HepG2 (cell line): Measurements from ENCODE around the gene KIAA1755. TPM values are rescaled to one million over a fixed set of nuclear protein-coding genes. Genes with fewer than 3 reads are reported as not detected.

ENCODE experiments used
- ATAC-seq: fragments of 200-7000 bp; cut with Tn5 transposase; 3 replicates; pipeline ENCODE4 v1.9.1; 2020; ENCODE audit warnings: mild to moderate bottlenecking, moderate library complexity
- BruUV-seq: library from RNA; stranded (reverse); fragments of 400-500 nt; replicated peaks from 2 replicates; lab custom pipeline; 2021; lab: Mats Ljungman, UMichigan
- CTCF ChIA-PET: fragments of 300-600 bp; formaldehyde crosslinking; extraction: SDS; loops from one replicate; lab custom pipeline; 2021; ENCODE audit warnings: low total read pairs, inconsistent platforms, low intra/inter-chr PET ratio; lab: Yijun Ruan, JAX
- POLR2A ChIA-PET: fragments of 350-600 bp; sonication (Branson Sonifier 250); formaldehyde crosslinking; loops from one replicate; lab custom pipeline; 2020; ENCODE audit warnings: antibody characterized with exemption, inconsistent platforms; lab: Yijun Ruan, JAX
- DNase-seq: peaks from one replicate; pipeline ENCODE4 v3.0.0-alpha.2; 2015; ENCODE audit warnings: low spot score
- FAIRE-seq: peaks from 3 replicates; lab custom pipeline; 2011; peaks lifted over from hg19 to GRCh38; lab: Jason Lieb, UNC
- H2AFZ ChIP-seq: one replicate; pipeline ENCODE4 v1.6.1; 2011; ENCODE audit warnings: low read length, inconsistent platforms
- H3K27ac ChIP-seq: fragments of 300-600 bp; 3 replicates; pipeline ENCODE4 v1.8.0; 2011; ENCODE audit warnings: mixed run types, mild to moderate bottlenecking, mixed read lengths, low read length, inconsistent platforms; ENCODE audit not compliant: insufficient read depth; ENCODE audit errors: extremely low read length
- H3K27me3 ChIP-seq, 2 experiments: fragments of 200-600 bp in 1 of 2; 2 replicates in 1 of 2; 3 replicates in 1 of 2; pipeline versions ENCODE4 v1.6.0 to v1.8.0; 2011; ENCODE audit warnings: low read length in 2 of 2, mild to moderate bottlenecking in 2 of 2, moderate library complexity in 2 of 2, inconsistent platforms in 1 of 2; ENCODE audit not compliant: insufficient read depth in 2 of 2, control insufficient read depth in 1 of 2
- H3K36me3 ChIP-seq, 2 experiments: fragments of 200-600 bp in 1 of 2; replicated peaks in 1 of 2; 2 replicates in 1 of 2; 3 replicates in 1 of 2; pipeline versions ENCODE4 v1.5.1 to v1.8.0; 2011; ENCODE audit warnings: low read length in 2 of 2, inconsistent platforms in 1 of 2; ENCODE audit not compliant: insufficient read depth in 2 of 2, control insufficient read depth in 1 of 2
- H3K4me1 ChIP-seq: 2 replicates; pipeline ENCODE4 v1.5.1; 2012; ENCODE audit warnings: low read length, inconsistent platforms; ENCODE audit not compliant: insufficient read depth
- H3K4me2 ChIP-seq: 2 replicates; pipeline ENCODE4 v1.6.0; 2011; ENCODE audit warnings: low read depth, low read length, inconsistent platforms
- H3K4me3 ChIP-seq, 3 experiments: fragments of 200-600 bp in 1 of 3; sonication (generic), shearing (Covaris generic) in 1 of 3; replicated peaks in 1 of 3; 2 replicates each; pipeline ENCODE4 v1.5.1; 2011 to 2016; ENCODE audit warnings: low read length in 3 of 3, inconsistent platforms in 2 of 3, low read depth in 2 of 3, mild to moderate bottlenecking in 2 of 3, control low read depth in 1 of 3, mixed read lengths in 1 of 3; ENCODE audit not compliant: insufficient read depth in 1 of 3
- H3K79me2 ChIP-seq: one replicate; pipeline ENCODE4 v1.6.1; 2011; ENCODE audit warnings: low read length, inconsistent platforms; ENCODE audit not compliant: insufficient read depth
- H3K9ac ChIP-seq: 2 replicates; pipeline ENCODE4 v1.6.0; 2011; ENCODE audit warnings: mild to moderate bottlenecking, low read depth, low read length, inconsistent platforms; ENCODE audit not compliant: insufficient read depth
- H3K9me3 ChIP-seq: 2 replicates; pipeline ENCODE4 v1.5.1; 2012; ENCODE audit warnings: mild to moderate bottlenecking, low read length
- H4K20me1 ChIP-seq: 2 replicates; pipeline ENCODE4 v1.6.0; 2011; ENCODE audit warnings: inconsistent platforms, mild to moderate bottlenecking, low read length, moderate library complexity; ENCODE audit not compliant: insufficient read depth
- CSRNP1 ChIP-seq: sonication (generic); formaldehyde crosslinking; IDR thresholded peaks from 2 replicates; pipeline ENCODE4 v1.8.1; 2023; ENCODE audit warnings: mild to moderate bottlenecking, missing genetic modification reagents
- RAD21 ChIP-seq: fragments of 450-650 bp; formaldehyde crosslinking; IDR thresholded peaks from 2 replicates; pipeline ENCODE4 v1.5.0; 2020; ENCODE audit warnings: mild to moderate bottlenecking
- RXRB ChIP-seq: IDR thresholded peaks from 2 replicates; pipeline ENCODE4 v1.6.1; 2016; ENCODE audit warnings: borderline replicate concordance, missing genetic modification reagents, missing compliant biosample characterization
- SMC3 ChIP-seq: IDR thresholded peaks from 2 replicates; pipeline ENCODE4 v1.6.1; 2011; ENCODE audit warnings: low read length, improper control_type of control experiment
- STAG1 ChIP-seq: sonication (generic); formaldehyde crosslinking; IDR thresholded peaks from 2 replicates; pipeline ENCODE4 v1.4.0; 2020; ENCODE audit warnings: missing genetic modification reagents
- XRCC5 ChIP-seq: fragments of 200-400 bp; formaldehyde crosslinking; optimal IDR thresholded peaks from 2 replicates; pipeline ENCODE3; 2017; ENCODE audit warnings: mild to moderate bottlenecking, low read length
- ZNF3 ChIP-seq: IDR thresholded peaks from 2 replicates; pipeline ENCODE4 v1.7.0; 2017; ENCODE audit warnings: inconsistent platforms
- ZNF431 ChIP-seq: sonication (generic); formaldehyde crosslinking; IDR thresholded peaks from 2 replicates; pipeline ENCODE4 v1.9.0; 2022; ENCODE audit warnings: missing genetic modification reagents, low read depth, mild to moderate bottlenecking, borderline replicate concordance
- ZNF557 ChIP-seq: sonication (generic); formaldehyde crosslinking; IDR thresholded peaks from 2 replicates; pipeline ENCODE4 v1.4.0; 2020; ENCODE audit warnings: missing genetic modification reagents
- ZNF788 ChIP-seq: sonication (generic); formaldehyde crosslinking; IDR thresholded peaks from 2 replicates; pipeline ENCODE4 v1.5.0; 2020; ENCODE audit warnings: mild to moderate bottlenecking, missing genetic modification reagents, borderline replicate concordance
- WGBS: methylation state at CpG from one replicate; pipeline ENCODE4 v1.1.6; 2017; ENCODE audit warnings: low lambda C conversion rate; 5-methylcytosine and 5-hydroxymethylcytosine counted together
- in situ Hi-C: cut with HindIII; loops from 2 replicates; pipeline ENCODE4 v1.10.0; 2017; ENCODE audit warnings: low pct_unique_long_range_greater_than_20kb; ENCODE audit not compliant: extremely low pct_ligation_motif_present
- intact Hi-C: fragments of 100-400 bp; cut with micrococcal nuclease; formaldehyde crosslinking; loops from one replicate; pipeline ENCODE4 v1.10.0; 2022; ENCODE audit not compliant: unreplicated experiment
- polyA plus RNA-seq, 8 experiments: library from polyadenylated mRNA; depleted of rRNA in 3 of 8; stranded (reverse) in 7 of 8; unstranded in 1 of 8; fragments of >200 nt; fragmentation: Illumina TruSeq in 4 of 8; extraction: Trizol in 4 of 8; gene quantifications; 2 replicates each; pipeline versions ENCODE4 v1.2.1 to v1.2.3, GENCODE V29; 2011 to 2016; ENCODE audit warnings: low read depth in 4 of 8, missing spikeins in 1 of 8, mixed read lengths in 1 of 8; ENCODE audit not compliant: insufficient read depth in 1 of 8
- total RNA-seq, 5 experiments: library from RNA; depleted of rRNA; stranded (reverse); fragments of >200 nt; fragmentation: Illumina TruSeq; extraction: Trizol; gene quantifications; 2 replicates each; pipeline ENCODE4 v1.2.3, GENCODE V29; 2016; ENCODE audit warnings: low read depth in 1 of 5
- TF ChIP-seq, protein P1 (sequence below): sonication (generic); formaldehyde crosslinking; IDR thresholded peaks from 2 replicates; pipeline ENCODE4 v1.5.0; 2020; ENCODE audit warnings: mild to moderate bottlenecking, missing genetic modification reagents, moderate library complexity

KIAA1755 gene
- total and polyA plus RNA-seq, 2 of the 13 experiments (the other 11 are each of a cell fraction or from before 2014, with no cell fraction given) = 0.04 TPM; not detected in 1

DNA sequence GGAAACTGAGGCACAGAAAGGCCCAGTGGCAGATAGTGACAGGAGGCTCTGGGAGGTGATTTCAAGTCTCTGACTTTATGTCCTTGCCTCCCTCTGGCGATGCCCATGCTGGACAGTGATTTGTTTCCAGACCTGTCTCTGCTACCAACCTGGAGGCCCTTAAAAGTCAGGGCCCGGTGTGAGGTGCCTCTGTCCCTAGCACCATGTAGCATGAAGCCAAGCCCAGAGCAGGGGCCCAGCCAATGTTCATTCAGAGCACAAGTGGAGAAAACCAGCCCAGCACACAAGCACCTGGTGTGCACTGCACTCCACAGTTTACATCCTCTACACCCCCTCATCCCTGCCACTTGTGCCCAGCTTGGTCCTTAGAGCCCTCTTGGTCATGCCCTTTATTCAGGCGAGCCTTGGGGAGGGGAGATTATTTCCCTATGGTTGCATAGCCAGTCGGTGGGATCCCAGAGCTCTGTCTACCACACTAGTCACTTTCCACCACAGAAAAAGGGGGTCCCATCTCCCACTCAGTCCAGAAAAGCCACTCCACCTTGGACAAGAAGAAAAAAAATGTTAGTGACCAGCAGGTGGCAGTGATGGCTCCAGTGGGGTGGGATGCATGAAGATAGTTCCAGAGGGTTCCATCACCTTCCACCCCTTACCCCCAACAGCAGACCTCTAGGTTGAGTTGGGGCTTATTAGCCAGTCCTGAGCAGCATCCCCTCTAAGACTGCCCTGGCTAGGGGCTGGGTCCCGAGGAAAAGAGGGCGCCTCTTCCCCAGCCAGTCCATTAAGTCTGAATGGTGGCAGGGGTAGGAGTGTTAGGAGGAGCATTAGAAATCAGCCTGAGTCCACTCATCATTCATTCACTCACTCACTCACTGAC lies 30.9 kb downstream of the KIAA1755 start:
- ATAC-seq (peak; percentile 49), FAIRE-seq (peak; percentile 44), DNase-seq (peak; percentile 54)
- Histone ChIP-seq H3K36me3 (no peaks in the 10 kb centered on the region), H3K9ac (no peak overlapping the region), H4K20me1 (no peaks in the 10 kb centered on the region), H2AFZ (no peak overlapping the region), H3K27me3 (peaks cover 0 to 26% of the 10 kb centered on the region in 2 experiments; a peak in 3 of 5 replicates), H3K4me2 (no peak overlapping the region), H3K4me1 (peaks cover 12% of the 10 kb centered on the region; the same call in 1 of the 2 replicates), H3K27ac (no peak overlapping the region), H3K9me3 (no peaks in the 10 kb centered on the region), H3K79me2 (no peaks in the 10 kb centered on the region), H3K4me3 (no peak overlapping the region)
- 35% methylated on average over 6 of the region's 6 CpGs for WGBS
- BruUV-seq = no TSS peak
- in situ Hi-C loops (loop anchor here (5.0 kb wide), 2 partner anchors 93 to 183 kb away; no protein-coding TSS in a partner anchor), intact Hi-C loops (loop anchor here (1.0 kb wide), 3 partner anchors 62 to 179 kb away; no protein-coding TSS in a partner anchor)
- ChIA-PET CTCF (interaction anchor here (1.2 to 1.9 kb wide), 5 partner anchors 62 to 180 kb away, joined by 4 to 19 read pairs (median 7); no protein-coding TSS in a partner anchor), POLR2A (no interaction called here)
- 0 out of 2 replicates have a peak, but pooled peaks have one; percentile 19 for TF ChIP-seq RAD21 (CRISPR knock-in tag)
- TF ChIP-seq ZNF557 (CRISPR knock-in tag) = no peak
- no peak for TF ChIP-seq CSRNP1 (CRISPR knock-in tag)
- TF ChIP-seq ZNF788 (CRISPR knock-in tag) = 0 out of 2 replicates have a peak, but pooled peaks have one; percentile 15
- TF ChIP-seq STAG1 (CRISPR knock-in tag) = peak; percentile 58
- TF ChIP-seq ZNF431 (CRISPR knock-in tag) = no peak
- TF ChIP-seq RXRB = no peak
- TF ChIP-seq, protein P1, sequence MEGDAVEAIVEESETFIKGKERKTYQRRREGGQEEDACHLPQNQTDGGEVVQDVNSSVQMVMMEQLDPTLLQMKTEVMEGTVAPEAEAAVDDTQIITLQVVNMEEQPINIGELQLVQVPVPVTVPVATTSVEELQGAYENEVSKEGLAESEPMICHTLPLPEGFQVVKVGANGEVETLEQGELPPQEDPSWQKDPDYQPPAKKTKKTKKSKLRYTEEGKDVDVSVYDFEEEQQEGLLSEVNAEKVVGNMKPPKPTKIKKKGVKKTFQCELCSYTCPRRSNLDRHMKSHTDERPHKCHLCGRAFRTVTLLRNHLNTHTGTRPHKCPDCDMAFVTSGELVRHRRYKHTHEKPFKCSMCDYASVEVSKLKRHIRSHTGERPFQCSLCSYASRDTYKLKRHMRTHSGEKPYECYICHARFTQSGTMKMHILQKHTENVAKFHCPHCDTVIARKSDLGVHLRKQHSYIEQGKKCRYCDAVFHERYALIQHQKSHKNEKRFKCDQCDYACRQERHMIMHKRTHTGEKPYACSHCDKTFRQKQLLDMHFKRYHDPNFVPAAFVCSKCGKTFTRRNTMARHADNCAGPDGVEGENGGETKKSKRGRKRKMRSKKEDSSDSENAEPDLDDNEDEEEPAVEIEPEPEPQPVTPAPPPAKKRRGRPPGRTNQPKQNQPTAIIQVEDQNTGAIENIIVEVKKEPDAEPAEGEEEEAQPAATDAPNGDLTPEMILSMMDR (CRISPR knock-in tag) = peak; percentile 76
- TF ChIP-seq SMC3 = peak; percentile 80
- no peak for TF ChIP-seq ZNF3 (CRISPR knock-in tag)
- TF ChIP-seq XRCC5 = peak; percentile 25
